Endothelial cell of umbilical vein (primary cell): ENCODE results near the gene GON7. TPM values are rescaled to one million over a fixed set of nuclear protein-coding genes. Genes with fewer than 3 reads are reported as not detected.
A peak's percentile ranks its signal among the peaks of the same experiment; 100 is the strongest.

ENCODE experiments used
- BruUV-seq: library from RNA; stranded (reverse); fragments of 400-500 nt; replicated peaks from 2 replicates; lab custom pipeline; 2021; lab: Mats Ljungman, UMichigan
- CTCF ChIA-PET: fragments of 300-600, 350-600 bp; sonication (Branson Sonifier 250); formaldehyde crosslinking; loops from one replicate; lab custom pipeline; 2021; ENCODE audit warnings: antibody characterized with exemption, inconsistent platforms; lab: Charles Lee
- POLR2A ChIA-PET: fragments of 300-600, 350-600 bp; sonication (Branson Sonifier 250); formaldehyde crosslinking; loops from one replicate; lab custom pipeline; 2021; ENCODE audit warnings: antibody characterized with exemption, inconsistent platforms; lab: Charles Lee
- DNase-seq: peaks from one replicate; pipeline ENCODE4 v3.0.0-alpha.2; 2011; ENCODE audit warnings: low read depth, low spot score
- FAIRE-seq: peaks from 2 replicates; lab custom pipeline; 2011; peaks lifted over from hg19 to GRCh38; lab: Jason Lieb, UNC
- H2AFZ ChIP-seq: 2 replicates; pipeline ENCODE4 v1.6.0; 2012; ENCODE audit warnings: low read depth, low read length, control low read depth, inconsistent platforms
- H3K27ac ChIP-seq: 2 replicates; pipeline ENCODE4 v1.5.1; 2011; ENCODE audit warnings: low read depth, mild to moderate bottlenecking, control low read depth, low read length, moderate library complexity; ENCODE audit not compliant: insufficient read depth
- H3K27me3 ChIP-seq, 2 experiments: 2 replicates each; pipeline versions ENCODE4 v1.6.0 to v1.6.1; 2011; ENCODE audit warnings: low read length in 2 of 2, mixed read lengths in 1 of 2; ENCODE audit not compliant: control insufficient read depth in 2 of 2, insufficient read depth in 2 of 2
- H3K36me3 ChIP-seq, 2 experiments: 2 replicates in 1 of 2; 3 replicates in 1 of 2; pipeline ENCODE4 v1.5.1; 2011; ENCODE audit warnings: low read length in 2 of 2, mild to moderate bottlenecking in 1 of 2, moderate library complexity in 1 of 2; ENCODE audit not compliant: control insufficient read depth in 2 of 2, insufficient read depth in 2 of 2; ENCODE audit errors: extremely low read depth in 1 of 2
- H3K4me1 ChIP-seq: 3 replicates; pipeline ENCODE4 v1.5.1; 2011; ENCODE audit warnings: mild to moderate bottlenecking, low read length; ENCODE audit not compliant: control insufficient read depth, insufficient read depth; ENCODE audit errors: extremely low read depth
- H3K4me2 ChIP-seq: 2 replicates; pipeline ENCODE4 v1.6.1; 2011; ENCODE audit warnings: low read length, control low read depth, mixed read lengths; ENCODE audit not compliant: insufficient read depth
- H3K4me3 ChIP-seq, 3 experiments: fragments of 200-600 bp in 1 of 3; sonication (generic), shearing (Covaris generic) in 1 of 3; replicated peaks in 1 of 3; 2 replicates each; pipeline ENCODE4 v1.5.1; 2011 to 2016; ENCODE audit warnings: control low read depth in 3 of 3, low read length in 3 of 3, mild to moderate bottlenecking in 2 of 3, inconsistent platforms in 1 of 3, low read depth in 1 of 3, moderate library complexity in 1 of 3; ENCODE audit not compliant: insufficient read depth in 1 of 3
- H3K79me2 ChIP-seq: 2 replicates; pipeline ENCODE4 v1.6.0; 2012; ENCODE audit warnings: low read length, inconsistent platforms; ENCODE audit not compliant: control insufficient read depth, insufficient read depth
- H3K9ac ChIP-seq: replicated peaks from 2 replicates; pipeline ENCODE3; 2011; ENCODE audit warnings: low read length, control low read depth; ENCODE audit not compliant: insufficient read depth; ENCODE audit errors: extremely low read depth
- H3K9me1 ChIP-seq: replicated peaks from 3 replicates; pipeline ENCODE4 v1.6.0; 2011; ENCODE audit warnings: mild to moderate bottlenecking, low read length; ENCODE audit not compliant: control insufficient read depth, insufficient read depth; ENCODE audit errors: extremely low read depth
- H3K9me3 ChIP-seq: replicated peaks from 2 replicates; pipeline ENCODE4 v1.5.1; 2012; ENCODE audit warnings: low read length, inconsistent platforms; ENCODE audit not compliant: control insufficient read depth, insufficient read depth
- H4K20me1 ChIP-seq: replicated peaks from 2 replicates; pipeline ENCODE3; 2011; ENCODE audit warnings: mild to moderate bottlenecking, low read length; ENCODE audit not compliant: control insufficient read depth, insufficient read depth; ENCODE audit errors: extremely low read depth
- EZH2 ChIP-seq: IDR thresholded peaks from 2 replicates; pipeline ENCODE4 v1.6.1; 2012; ENCODE audit warnings: borderline replicate concordance, low read depth, mild to moderate bottlenecking, moderate library complexity, low read length, inconsistent platforms; ENCODE audit not compliant: severe bottlenecking
- FOS ChIP-seq: IDR thresholded peaks from 2 replicates; pipeline ENCODE4 v1.6.1; 2011; ENCODE audit warnings: mild to moderate bottlenecking, low read length, moderate library complexity, borderline replicate concordance; ENCODE audit not compliant: insufficient read depth
- MYC ChIP-seq: IDR thresholded peaks from one replicate; pipeline ENCODE4 v1.6.1; 2011; ENCODE audit warnings: mild to moderate bottlenecking, low read depth, low read length
- POLR2A ChIP-seq: IDR thresholded peaks from 2 replicates; pipeline ENCODE4 v1.6.1; 2012; ENCODE audit warnings: low read depth, mild to moderate bottlenecking, control low read depth, low read length
- POLR2AphosphoS5 ChIP-seq: IDR thresholded peaks from 2 replicates; pipeline ENCODE4 v1.6.1; 2012; ENCODE audit warnings: low read depth, mild to moderate bottlenecking, control low read depth, low read length, moderate library complexity; ENCODE audit not compliant: insufficient read depth
- dilution Hi-C: fragments of 300-500 bp; cut with MboI; formaldehyde crosslinking; loops from one replicate; pipeline ENCODE4 v1.15.0; 2019; ENCODE audit warnings: low sequenced_read_pairs; ENCODE audit not compliant: extremely low pct_ligation_motif_present
- intact Hi-C: fragments of 100-400 bp; cut with micrococcal nuclease; formaldehyde crosslinking; loops from one replicate; pipeline ENCODE4 v1.10.0; 2022
- polyA plus RNA-seq, 4 experiments: library from polyadenylated mRNA; depleted of rRNA in 3 of 4; stranded (reverse) in 3 of 4; unstranded in 1 of 4; fragments of >200 nt; gene quantifications; 2 replicates each; pipeline versions ENCODE4 v1.2.1 to v1.2.3, GENCODE V29; 2011 to 2012; ENCODE audit warnings: missing spikeins in 1 of 4
- total RNA-seq: library from RNA; stranded (reverse); gene quantifications from 2 replicates; pipeline ENCODE4 v1.2.3, GENCODE V29; 2021
- TF ChIP-seq, protein P1 (sequence below), 2 donors: IDR thresholded peaks; 1 replicate in 1 of 2; 2 replicates in 1 of 2; pipeline ENCODE4 v1.5.1; 2011; ENCODE audit warnings: low read length in 2 of 2, mild to moderate bottlenecking in 2 of 2, moderate library complexity in 2 of 2, control low read depth in 1 of 2, inconsistent platforms in 1 of 2, low read depth in 1 of 2; ENCODE audit not compliant: insufficient read depth in 1 of 2; ENCODE audit errors: extremely low read depth in 1 of 2

The GON7 gene
- total and polyA plus RNA-seq, 2 donors (not counting 3 experiments of a cell fraction or from before 2014, with no cell fraction given) = 5.5 to 11.5 TPM

DNA sequence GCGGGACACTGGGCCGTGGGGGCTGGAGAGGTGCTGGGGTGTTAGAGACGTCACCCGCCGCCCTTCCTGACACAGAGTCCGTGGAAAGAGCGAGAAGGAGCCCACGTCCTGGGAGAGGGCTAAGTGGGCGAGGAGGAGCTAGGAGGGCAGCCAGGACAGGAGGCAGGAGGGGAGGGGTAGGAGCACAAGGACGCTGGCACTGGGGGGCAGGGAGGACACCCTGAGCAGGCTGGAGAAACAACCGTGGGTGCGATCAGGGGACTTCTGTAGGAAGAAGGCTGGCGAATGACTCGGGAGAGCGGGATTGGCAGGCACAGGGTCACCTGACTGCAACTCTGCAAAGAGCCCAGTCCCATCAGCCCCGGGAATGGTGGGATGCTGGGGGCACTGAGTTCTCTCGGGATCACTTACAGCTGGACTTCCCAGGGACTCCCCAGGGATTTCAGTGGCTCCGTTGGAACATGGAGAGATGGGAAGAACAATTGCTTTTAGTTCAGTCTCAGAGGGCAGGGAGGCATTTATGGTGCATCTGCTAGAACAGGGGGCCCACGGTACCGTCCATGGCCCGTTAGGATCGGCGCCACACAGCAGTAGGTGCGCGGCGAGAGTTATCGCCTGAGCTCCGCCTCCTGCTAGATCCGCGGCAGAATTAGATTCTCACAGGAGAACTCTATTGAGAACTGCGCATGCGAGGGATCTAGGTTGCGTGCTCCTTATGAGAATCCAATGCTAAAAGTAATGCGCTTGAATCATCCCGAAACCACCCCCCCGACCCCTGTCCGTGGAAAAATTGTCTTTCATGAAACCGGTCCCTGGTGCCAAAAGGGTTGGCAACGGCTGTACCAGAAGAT, 24.5 kb upstream of the GON7 start:
- H3K9me1 ChIP-seq = no peaks in the 10 kb centered on the region
- FAIRE-seq (peak; percentile 78), DNase-seq (peak; percentile 71)
- no peaks in the 10 kb centered on the region for H3K9me3 ChIP-seq
- POLR2A ChIA-PET = interaction anchor here (0.7 kb wide), 1 partner anchor 12 kb away, joined by 3 read pairs; no protein-coding TSS in a partner anchor
- H3K4me1 ChIP-seq = no peaks in the 10 kb centered on the region
- peaks cover 5 to 8% of the 10 kb centered on the region in 2 experiments for H3K36me3 ChIP-seq
- peak; percentile 52 for TF ChIP-seq POLR2A
- TF ChIP-seq POLR2AphosphoS5 = no peak
- no TSS peak for BruUV-seq
- H3K27ac ChIP-seq = no peak overlapping the region
- intact Hi-C loops (loop anchor here (5.0 kb wide), 1 partner anchor 386 kb away; no protein-coding TSS in a partner anchor), dilution Hi-C loops (no loop called here)
- H3K4me3 ChIP-seq = peak overlapping the region in 2 of 3 experiments; percentile 14 to 37
- CTCF ChIA-PET = interaction anchor here (0.6 to 3.3 kb wide), 4 partner anchors 12 to 323 kb away, joined by 3 to 10 read pairs (median 4); no protein-coding TSS in a partner anchor
- H2AFZ ChIP-seq = peak overlapping the region; percentile 57
- H3K27me3 ChIP-seq = no peaks in the 10 kb centered on the region
- H3K9ac ChIP-seq = no peak overlapping the region
- H4K20me1 ChIP-seq = no peaks in the 10 kb centered on the region
- peak overlapping the region; percentile 33 for H3K4me2 ChIP-seq
- no peaks in the 10 kb centered on the region for H3K79me2 ChIP-seq

DNA sequence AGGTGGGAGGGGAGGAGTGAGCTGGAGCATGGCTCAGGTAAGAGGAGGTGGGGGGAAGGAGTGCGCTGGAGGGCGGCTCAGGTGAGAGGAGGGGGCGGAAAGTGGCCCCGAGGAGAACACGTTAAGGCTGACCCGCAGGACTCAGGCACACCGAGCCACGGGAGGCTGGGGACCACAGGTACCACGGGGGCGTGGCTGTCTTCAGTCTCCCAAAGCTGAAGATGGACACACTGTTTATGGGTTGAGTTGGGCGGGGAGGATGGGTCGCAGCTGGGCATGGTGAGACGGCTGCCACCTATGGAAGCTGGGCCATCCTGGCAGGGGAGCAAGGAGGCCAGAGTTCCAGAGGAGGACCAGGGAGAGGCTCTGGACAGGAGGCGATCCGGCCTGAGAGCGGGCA, 23.7 kb upstream of the GON7 start:
- CTCF ChIA-PET = no interaction called here
- H2AFZ ChIP-seq = peak overlapping the region; percentile 57
- dilution Hi-C loops = no loop called here

More for the DNA sequence above, 23.7 kb upstream of the GON7 start:
- Histone ChIP-seq H3K27ac (no peak overlapping the region), H3K4me3 (no peak overlapping the region), H3K9me1 (no peaks in the 10 kb centered on the region), H4K20me1 (no peaks in the 10 kb centered on the region), H3K27me3 (no peaks in the 10 kb centered on the region), H3K9ac (no peak overlapping the region), H3K9me3 (no peaks in the 10 kb centered on the region), H3K4me2 (no peak overlapping the region), H3K4me1 (no peaks in the 10 kb centered on the region), H3K79me2 (no peaks in the 10 kb centered on the region), H3K36me3 (peaks cover 8% of the 10 kb centered on the region in 2 experiments)
- TF ChIP-seq FOS (no peak), POLR2AphosphoS5 (no peak), EZH2 (no peak), MYC (no peak)
- TF ChIP-seq, protein P1, sequence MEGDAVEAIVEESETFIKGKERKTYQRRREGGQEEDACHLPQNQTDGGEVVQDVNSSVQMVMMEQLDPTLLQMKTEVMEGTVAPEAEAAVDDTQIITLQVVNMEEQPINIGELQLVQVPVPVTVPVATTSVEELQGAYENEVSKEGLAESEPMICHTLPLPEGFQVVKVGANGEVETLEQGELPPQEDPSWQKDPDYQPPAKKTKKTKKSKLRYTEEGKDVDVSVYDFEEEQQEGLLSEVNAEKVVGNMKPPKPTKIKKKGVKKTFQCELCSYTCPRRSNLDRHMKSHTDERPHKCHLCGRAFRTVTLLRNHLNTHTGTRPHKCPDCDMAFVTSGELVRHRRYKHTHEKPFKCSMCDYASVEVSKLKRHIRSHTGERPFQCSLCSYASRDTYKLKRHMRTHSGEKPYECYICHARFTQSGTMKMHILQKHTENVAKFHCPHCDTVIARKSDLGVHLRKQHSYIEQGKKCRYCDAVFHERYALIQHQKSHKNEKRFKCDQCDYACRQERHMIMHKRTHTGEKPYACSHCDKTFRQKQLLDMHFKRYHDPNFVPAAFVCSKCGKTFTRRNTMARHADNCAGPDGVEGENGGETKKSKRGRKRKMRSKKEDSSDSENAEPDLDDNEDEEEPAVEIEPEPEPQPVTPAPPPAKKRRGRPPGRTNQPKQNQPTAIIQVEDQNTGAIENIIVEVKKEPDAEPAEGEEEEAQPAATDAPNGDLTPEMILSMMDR (IDR thresholded peaks at IDR 0.05; ENCODE audit: extremely low read depth in 1 of 2, insufficient read depth in 1 of 2, low read depth in 1 of 2, low read length in 2 of 2) = no peak
- no TSS peak for BruUV-seq
- POLR2A ChIA-PET = no interaction called here
- FAIRE-seq = no peak
- intact Hi-C loops = loop anchor here (5.0 kb wide), 1 partner anchor 387 kb away; no protein-coding TSS in a partner anchor
- DNase-seq = no peak
